Endothelial cell of umbilical vein (primary cell): ENCODE data around the gene IFITM10. TPM values are rescaled to one million over a fixed set of nuclear protein-coding genes. Genes with fewer than 3 reads are reported as not detected.

ENCODE experiments used
- BruUV-seq: library from RNA; stranded (reverse); fragments of 400-500 nt; replicated peaks from 2 replicates; lab custom pipeline; 2021; lab: Mats Ljungman, UMichigan
- CTCF ChIA-PET: fragments of 300-600, 350-600 bp; sonication (Branson Sonifier 250); formaldehyde crosslinking; loops from one replicate; lab custom pipeline; 2021; ENCODE audit warnings: antibody characterized with exemption, inconsistent platforms; lab: Charles Lee
- POLR2A ChIA-PET: fragments of 300-600, 350-600 bp; sonication (Branson Sonifier 250); formaldehyde crosslinking; loops from one replicate; lab custom pipeline; 2021; ENCODE audit warnings: antibody characterized with exemption, inconsistent platforms; lab: Charles Lee
- DNase-seq: peaks from one replicate; pipeline ENCODE4 v3.0.0-alpha.2; 2011; ENCODE audit warnings: low read depth, low spot score
- FAIRE-seq: peaks from 2 replicates; lab custom pipeline; 2011; peaks lifted over from hg19 to GRCh38; lab: Jason Lieb, UNC
- H2AFZ ChIP-seq: 2 replicates; pipeline ENCODE4 v1.6.0; 2012; ENCODE audit warnings: low read depth, low read length, control low read depth, inconsistent platforms
- H3K27ac ChIP-seq: 2 replicates; pipeline ENCODE4 v1.5.1; 2011; ENCODE audit warnings: low read depth, mild to moderate bottlenecking, control low read depth, low read length, moderate library complexity; ENCODE audit not compliant: insufficient read depth
- H3K27me3 ChIP-seq, 2 experiments: 2 replicates each; pipeline versions ENCODE4 v1.6.0 to v1.6.1; 2011; ENCODE audit warnings: low read length in 2 of 2, mixed read lengths in 1 of 2; ENCODE audit not compliant: control insufficient read depth in 2 of 2, insufficient read depth in 2 of 2
- H3K36me3 ChIP-seq, 2 experiments: 2 replicates in 1 of 2; 3 replicates in 1 of 2; pipeline ENCODE4 v1.5.1; 2011; ENCODE audit warnings: low read length in 2 of 2, mild to moderate bottlenecking in 1 of 2, moderate library complexity in 1 of 2; ENCODE audit not compliant: control insufficient read depth in 2 of 2, insufficient read depth in 2 of 2; ENCODE audit errors: extremely low read depth in 1 of 2
- H3K4me1 ChIP-seq: 3 replicates; pipeline ENCODE4 v1.5.1; 2011; ENCODE audit warnings: mild to moderate bottlenecking, low read length; ENCODE audit not compliant: control insufficient read depth, insufficient read depth; ENCODE audit errors: extremely low read depth
- H3K4me2 ChIP-seq: 2 replicates; pipeline ENCODE4 v1.6.1; 2011; ENCODE audit warnings: low read length, control low read depth, mixed read lengths; ENCODE audit not compliant: insufficient read depth
- H3K4me3 ChIP-seq, 3 experiments: fragments of 200-600 bp in 1 of 3; sonication (generic), shearing (Covaris generic) in 1 of 3; replicated peaks in 1 of 3; 2 replicates each; pipeline ENCODE4 v1.5.1; 2011 to 2016; ENCODE audit warnings: control low read depth in 3 of 3, low read length in 3 of 3, mild to moderate bottlenecking in 2 of 3, inconsistent platforms in 1 of 3, low read depth in 1 of 3, moderate library complexity in 1 of 3; ENCODE audit not compliant: insufficient read depth in 1 of 3
- H3K79me2 ChIP-seq: 2 replicates; pipeline ENCODE4 v1.6.0; 2012; ENCODE audit warnings: low read length, inconsistent platforms; ENCODE audit not compliant: control insufficient read depth, insufficient read depth
- H3K9ac ChIP-seq: replicated peaks from 2 replicates; pipeline ENCODE3; 2011; ENCODE audit warnings: low read length, control low read depth; ENCODE audit not compliant: insufficient read depth; ENCODE audit errors: extremely low read depth
- H3K9me1 ChIP-seq: replicated peaks from 3 replicates; pipeline ENCODE4 v1.6.0; 2011; ENCODE audit warnings: mild to moderate bottlenecking, low read length; ENCODE audit not compliant: control insufficient read depth, insufficient read depth; ENCODE audit errors: extremely low read depth
- H3K9me3 ChIP-seq: replicated peaks from 2 replicates; pipeline ENCODE4 v1.5.1; 2012; ENCODE audit warnings: low read length, inconsistent platforms; ENCODE audit not compliant: control insufficient read depth, insufficient read depth
- H4K20me1 ChIP-seq: replicated peaks from 2 replicates; pipeline ENCODE3; 2011; ENCODE audit warnings: mild to moderate bottlenecking, low read length; ENCODE audit not compliant: control insufficient read depth, insufficient read depth; ENCODE audit errors: extremely low read depth
- CTCF ChIP-seq, 2 donors: IDR thresholded peaks; 1 replicate in 1 of 2; 2 replicates in 1 of 2; pipeline ENCODE4 v1.5.1; 2011; ENCODE audit warnings: low read length in 2 of 2, mild to moderate bottlenecking in 2 of 2, moderate library complexity in 2 of 2, control low read depth in 1 of 2, inconsistent platforms in 1 of 2, low read depth in 1 of 2; ENCODE audit not compliant: insufficient read depth in 1 of 2; ENCODE audit errors: extremely low read depth in 1 of 2
- EZH2 ChIP-seq: IDR thresholded peaks from 2 replicates; pipeline ENCODE4 v1.6.1; 2012; ENCODE audit warnings: borderline replicate concordance, low read depth, mild to moderate bottlenecking, moderate library complexity, low read length, inconsistent platforms; ENCODE audit not compliant: severe bottlenecking
- FOS ChIP-seq: IDR thresholded peaks from 2 replicates; pipeline ENCODE4 v1.6.1; 2011; ENCODE audit warnings: mild to moderate bottlenecking, low read length, moderate library complexity, borderline replicate concordance; ENCODE audit not compliant: insufficient read depth
- GATA2 ChIP-seq: IDR thresholded peaks from 2 replicates; pipeline ENCODE4 v1.7.0; 2011; ENCODE audit warnings: low read depth, mild to moderate bottlenecking, moderate library complexity, mixed read lengths, low read length; ENCODE audit not compliant: insufficient read length, insufficient read depth
- JUN ChIP-seq: IDR thresholded peaks from 2 replicates; pipeline ENCODE4 v1.6.1; 2011; ENCODE audit warnings: borderline replicate concordance, low read depth; ENCODE audit not compliant: insufficient read length, insufficient read depth
- MAX ChIP-seq: IDR thresholded peaks from 2 replicates; pipeline ENCODE4 v1.6.1; 2011; ENCODE audit not compliant: insufficient read depth, insufficient read length
- MYC ChIP-seq: IDR thresholded peaks from one replicate; pipeline ENCODE4 v1.6.1; 2011; ENCODE audit warnings: mild to moderate bottlenecking, low read depth, low read length
- POLR2A ChIP-seq: IDR thresholded peaks from 2 replicates; pipeline ENCODE4 v1.6.1; 2012; ENCODE audit warnings: low read depth, mild to moderate bottlenecking, control low read depth, low read length
- POLR2AphosphoS5 ChIP-seq: IDR thresholded peaks from 2 replicates; pipeline ENCODE4 v1.6.1; 2012; ENCODE audit warnings: low read depth, mild to moderate bottlenecking, control low read depth, low read length, moderate library complexity; ENCODE audit not compliant: insufficient read depth
- dilution Hi-C: fragments of 300-500 bp; cut with MboI; formaldehyde crosslinking; loops from one replicate; pipeline ENCODE4 v1.15.0; 2019; ENCODE audit warnings: low sequenced_read_pairs; ENCODE audit not compliant: extremely low pct_ligation_motif_present
- intact Hi-C: fragments of 100-400 bp; cut with micrococcal nuclease; formaldehyde crosslinking; loops from one replicate; pipeline ENCODE4 v1.10.0; 2022
- polyA plus RNA-seq, 4 experiments: library from polyadenylated mRNA; depleted of rRNA in 3 of 4; stranded (reverse) in 3 of 4; unstranded in 1 of 4; fragments of >200 nt; gene quantifications; 2 replicates each; pipeline versions ENCODE4 v1.2.1 to v1.2.3, GENCODE V29; 2011 to 2012; ENCODE audit warnings: missing spikeins in 1 of 4
- total RNA-seq: library from RNA; stranded (reverse); gene quantifications from 2 replicates; pipeline ENCODE4 v1.2.3, GENCODE V29; 2021

Gene IFITM10
- total and polyA plus RNA-seq, 2 donors (not counting 3 experiments of a cell fraction or from before 2014, with no cell fraction given): 0.04 to 0.66 TPM

- intact Hi-C loops: no loop called here
- no peaks in the 10 kb centered on the region for H3K9me3 ChIP-seq
- no peak overlapping the region for H3K9ac ChIP-seq
- no peaks in the 10 kb centered on the region for H3K4me1 ChIP-seq
- H3K9me1 ChIP-seq: no peaks in the 10 kb centered on the region
- POLR2A ChIA-PET: no interaction called here
- CTCF ChIA-PET: no interaction called here
- no peak for DNase-seq
- no peaks in the 10 kb centered on the region for H3K36me3 ChIP-seq
- no peak overlapping the region for H2AFZ ChIP-seq
- H4K20me1 ChIP-seq: no peaks in the 10 kb centered on the region
- no peaks in the 10 kb centered on the region for H3K27me3 ChIP-seq
- TF ChIP-seq CTCF (IDR thresholded peaks at IDR 0.05; ENCODE audit: extremely low read depth in 1 of 2, insufficient read depth in 1 of 2, low read depth in 1 of 2, low read length in 2 of 2): no peak
- no peak for TF ChIP-seq EZH2
- no TSS peak for BruUV-seq
- dilution Hi-C loops: no loop called here
- no peak overlapping the region for H3K4me3 ChIP-seq
- H3K27ac ChIP-seq: no peak overlapping the region
- no peaks in the 10 kb centered on the region for H3K79me2 ChIP-seq
- FAIRE-seq: no peak
- H3K4me2 ChIP-seq: no peak overlapping the region
Measured at GRCh38 chr11:1731451-1732059, 18.8 kb downstream of the IFITM10 start.

GRCh38 chr11:1730059-1730629 is 20.3 kb downstream of the IFITM10 start:
- intact Hi-C loops (no loop called here), dilution Hi-C loops (no loop called here)
- H3K36me3 ChIP-seq: no peaks in the 10 kb centered on the region
- no peaks in the 10 kb centered on the region for H3K9me3 ChIP-seq
- no peak overlapping the region for H3K27ac ChIP-seq
- H3K4me2 ChIP-seq: no peak overlapping the region
- ChIA-PET POLR2A (no interaction called here), CTCF (interaction anchor here (1.0 kb wide), 1 partner anchor 78 kb away, joined by 3 read pairs; no protein-coding TSS in a partner anchor)
- FAIRE-seq (no peak), DNase-seq (no peak)
- TF ChIP-seq POLR2A (no peak), POLR2AphosphoS5 (no peak), MAX (no peak), CTCF (IDR thresholded peaks at IDR 0.05; ENCODE audit: extremely low read depth in 1 of 2, insufficient read depth in 1 of 2, low read depth in 1 of 2, low read length in 2 of 2) (no peak), EZH2 (no peak), JUN (no peak), GATA2 (no peak), MYC (no peak), FOS (no peak)
- no peaks in the 10 kb centered on the region for H3K4me1 ChIP-seq
- BruUV-seq: no TSS peak
- no peaks in the 10 kb centered on the region for H4K20me1 ChIP-seq
- no peaks in the 10 kb centered on the region for H3K9me1 ChIP-seq
- no peak overlapping the region for H3K9ac ChIP-seq
- no peak overlapping the region for H3K4me3 ChIP-seq
- H3K79me2 ChIP-seq: no peaks in the 10 kb centered on the region
- no peak overlapping the region for H2AFZ ChIP-seq
- no peaks in the 10 kb centered on the region for H3K27me3 ChIP-seq
